K562 (cell line): ENCODE data around the gene CTSL. TPM values are rescaled to one million over a fixed set of nuclear protein-coding genes. Genes with fewer than 3 reads are reported as not detected.

Experiments used
- ARID2 ChIP-seq: fragments of 450-650 bp; IDR thresholded peaks from 2 replicates; pipeline ENCODE4 v1.6.1; 2017; ENCODE audit warnings: antibody characterized with exemption, mild to moderate bottlenecking
- ATF3 ChIP-seq, 2 experiments: fragments of 450-650 bp in 1 of 2; sonication (generic) in 1 of 2; formaldehyde crosslinking in 1 of 2; IDR thresholded peaks in 1 of 2; conservative IDR thresholded peaks in 1 of 2; 2 replicates each; pipeline versions ENCODE4 v1.6.1 to v1.8.1; 2016 to 2023; ENCODE audit warnings: mild to moderate bottlenecking in 2 of 2, moderate library complexity in 2 of 2, inconsistent platforms in 1 of 2, missing genetic modification reagents in 1 of 2
- CTBP1 ChIP-seq: fragments of 450-650 bp; IDR thresholded peaks from 2 replicates; pipeline ENCODE4 v1.6.1; 2016; ENCODE audit warnings: borderline replicate concordance
- DACH1 ChIP-seq: fragments of 450-650 bp; IDR thresholded peaks from 2 replicates; pipeline ENCODE4 v1.6.1; 2018; ENCODE audit not compliant: partially characterized antibody
- FOXM1 ChIP-seq, 2 experiments: fragments of 450-650 bp in 1 of 2; sonication (generic) in 1 of 2; formaldehyde crosslinking in 1 of 2; IDR thresholded peaks; 2 replicates each; pipeline versions ENCODE4 v1.6.1 to v1.9.0; 2017 to 2022; ENCODE audit warnings: low read depth in 2 of 2, mild to moderate bottlenecking in 2 of 2, missing genetic modification reagents in 1 of 2, moderate library complexity in 1 of 2
- GMEB1 ChIP-seq: fragments of 250-450 bp; sonication (Bioruptor Pico); IDR thresholded peaks from 2 replicates; pipeline ENCODE4 v1.4.0; 2020; ENCODE audit warnings: mild to moderate bottlenecking
- HMBOX1 ChIP-seq: sonication (generic); IDR thresholded peaks from 2 replicates; pipeline ENCODE4 v1.6.1; 2016
- HNRNPH1 ChIP-seq: fragments of 200-400 bp; formaldehyde crosslinking; optimal IDR thresholded peaks from 2 replicates; pipeline ENCODE3; 2017; ENCODE audit warnings: low read depth, mild to moderate bottlenecking, low read length, moderate library complexity
- HNRNPL ChIP-seq: fragments of 200-400 bp; formaldehyde crosslinking; IDR thresholded peaks from 2 replicates; pipeline ENCODE4 v1.6.1; 2017; ENCODE audit warnings: low read depth, mild to moderate bottlenecking, low read length
- KDM2B ChIP-seq: fragments of 250-450 bp; sonication (Bioruptor Pico); IDR thresholded peaks from 2 replicates; pipeline ENCODE4 v1.8.0; 2021; ENCODE audit warnings: mild to moderate bottlenecking, moderate library complexity
- MNT ChIP-seq, 2 experiments: fragments of 450-650 bp; conservative IDR thresholded peaks; 2 replicates each; pipeline ENCODE4 v1.6.1; 2017; ENCODE audit warnings: mild to moderate bottlenecking in 2 of 2, moderate library complexity in 2 of 2
- MYNN ChIP-seq, 2 experiments: sonication (generic); formaldehyde crosslinking in 1 of 2; IDR thresholded peaks; 2 replicates each; pipeline versions ENCODE4 v1.5.0 to v1.6.1; 2016 to 2020; ENCODE audit warnings: antibody characterized with exemption in 1 of 2, missing genetic modification reagents in 1 of 2
- NFATC3 ChIP-seq: fragments of 450-650 bp; IDR thresholded peaks from 2 replicates; pipeline ENCODE4 v1.6.1; 2017; ENCODE audit warnings: mild to moderate bottlenecking
- RBM22 ChIP-seq: fragments of 200-400 bp; formaldehyde crosslinking; IDR thresholded peaks from 2 replicates; pipeline ENCODE4 v1.6.1; 2018; ENCODE audit warnings: low read length, low read depth; ENCODE audit not compliant: poor library complexity, severe bottlenecking
- SAFB ChIP-seq: fragments of 200-400 bp; formaldehyde crosslinking; IDR thresholded peaks from 2 replicates; pipeline ENCODE4 v1.6.1; 2017; ENCODE audit warnings: low read depth, low read length, borderline replicate concordance
- SRF ChIP-seq, 2 experiments: fragments of 250-450, 450-650 bp in 1 of 2; sonication (Bioruptor Pico) in 1 of 2; sonication (generic) in 1 of 2; formaldehyde crosslinking; IDR thresholded peaks; 2 replicates each; pipeline versions ENCODE4 v1.5.0 to v1.5.1; 2020 to 2022; ENCODE audit warnings: mild to moderate bottlenecking in 1 of 2, missing genetic modification reagents in 1 of 2
- SRSF9 ChIP-seq: fragments of 200-400 bp; formaldehyde crosslinking; IDR thresholded peaks from 2 replicates; pipeline ENCODE4 v1.6.1; 2017; ENCODE audit warnings: low read depth, low read length, borderline replicate concordance
- TOE1 ChIP-seq, 2 experiments: fragments of 450-650 bp in 1 of 2; sonication (generic) in 1 of 2; formaldehyde crosslinking in 1 of 2; IDR thresholded peaks; 2 replicates each; pipeline versions ENCODE4 v1.7.1 to v1.8.0; 2016 to 2022; ENCODE audit warnings: borderline replicate concordance in 2 of 2, mild to moderate bottlenecking in 2 of 2, antibody characterized with exemption in 1 of 2, inconsistent platforms in 1 of 2, low read depth in 1 of 2, missing genetic modification reagents in 1 of 2, moderate library complexity in 1 of 2
- ZBTB7A ChIP-seq: IDR thresholded peaks from 2 replicates; pipeline ENCODE4 v1.6.1; 2011; ENCODE audit warnings: low read depth, mild to moderate bottlenecking, low read length, moderate library complexity, borderline replicate concordance; ENCODE audit not compliant: control insufficient read depth
- ZNF324 ChIP-seq: fragments of 250-450 bp; sonication (Bioruptor Pico); IDR thresholded peaks from 2 replicates; pipeline ENCODE4 v1.4.0; 2020; ENCODE audit warnings: mild to moderate bottlenecking
- polyA plus RNA-seq, 8 experiments: library from polyadenylated mRNA; depleted of rRNA in 4 of 8; stranded (reverse) in 5 of 8; unstranded in 3 of 8; fragments of >200 nt; fragmentation: Nextera tagmentation in 2 of 8; fragmentation: Illumina TruSeq in 1 of 8; extraction: Ambion mirVana in 2 of 8; extraction: Trizol in 1 of 8; gene quantifications; 2 replicates each; pipeline versions ENCODE4 v1.2.1 to v1.2.3, GENCODE V29; 2011 to 2014; ENCODE audit warnings: inconsistent platforms in 1 of 8, missing spikeins in 1 of 8
- total RNA-seq, 7 experiments: library from RNA; depleted of rRNA in 6 of 7; stranded (reverse); fragments of >200 nt in 6 of 7; fragmentation: Illumina TruSeq in 2 of 7; extraction: Trizol in 2 of 7; gene quantifications; 2 replicates each; pipeline versions ENCODE4 v1.2.1 to v1.2.3, GENCODE V29; 2011 to 2021; ENCODE audit warnings: low replicate concordance in 1 of 7

Gene CTSL
- total and polyA plus RNA-seq, 9 of the 15 experiments (the other 6 are each of a cell fraction or from before 2014, with no cell fraction given), result 55.9 to 165 (median 93.7) TPM

GRCh38 chr9:87714819-87715218 is 11.1 kb upstream of the CTSL start (continued):
- no peak for TF ChIP-seq ZNF324 (CRISPR knock-in tag)
- no peak for TF ChIP-seq KDM2B (CRISPR knock-in tag)
- TF ChIP-seq TOE1 (IDR thresholded peaks at IDR 0.05; ENCODE audit: borderline replicate concordance), result no peak
- no peak for TF ChIP-seq TOE1 (CRISPR knock-in tag; IDR thresholded peaks at IDR 0.05; ENCODE audit: borderline replicate concordance, low read depth)
- TF ChIP-seq NFATC3, result no peak
- peak in 1 of 2 experiments; percentile 52; a peak in 1 of 4 replicates for TF ChIP-seq MNT (conservative IDR thresholded peaks at IDR 0.05)
- no peak for TF ChIP-seq HNRNPL
- no peak for TF ChIP-seq GMEB1 (CRISPR knock-in tag)
- TF ChIP-seq RBM22, result no peak
- no peak for TF ChIP-seq ZBTB7A
- peak; percentile 83 for TF ChIP-seq ATF3 (IDR thresholded peaks at IDR 0.05)
- TF ChIP-seq ATF3 (CRISPR knock-in tag; conservative IDR thresholded peaks at IDR 0.05), result no peak
- no peak for TF ChIP-seq SAFB
- peak; percentile 77 for TF ChIP-seq FOXM1 (IDR thresholded peaks at IDR 0.05; ENCODE audit: low read depth)
- TF ChIP-seq FOXM1 (CRISPR knock-in tag; IDR thresholded peaks at IDR 0.05; ENCODE audit: low read depth), result no peak
- no peak for TF ChIP-seq HNRNPH1
- TF ChIP-seq DACH1, result peak; percentile 96
- TF ChIP-seq SRF (CRISPR knock-in tag; IDR thresholded peaks at IDR 0.05), result no peak
- peak; percentile 59; the same call in 1 of the 2 replicates for TF ChIP-seq CTBP1
- TF ChIP-seq ARID2, result no peak
- TF ChIP-seq HMBOX1, result no peak
- peak; percentile 60 for TF ChIP-seq MYNN (IDR thresholded peaks at IDR 0.05)
- no peak for TF ChIP-seq MYNN (CRISPR knock-in tag; IDR thresholded peaks at IDR 0.05)
- TF ChIP-seq SRSF9, result no peak
